ENCODE measurements around the gene SLC7A7. TPM values are rescaled to one million over a fixed set of nuclear protein-coding genes. Genes with fewer than 3 reads are reported as not detected.

The SLC7A7 gene
- total and polyA plus RNA-seq, 2 of the 13 experiments (the other 11 are each of a cell fraction or from before 2014, with no cell fraction given) = 0.13 to 0.63 TPM

DNA sequence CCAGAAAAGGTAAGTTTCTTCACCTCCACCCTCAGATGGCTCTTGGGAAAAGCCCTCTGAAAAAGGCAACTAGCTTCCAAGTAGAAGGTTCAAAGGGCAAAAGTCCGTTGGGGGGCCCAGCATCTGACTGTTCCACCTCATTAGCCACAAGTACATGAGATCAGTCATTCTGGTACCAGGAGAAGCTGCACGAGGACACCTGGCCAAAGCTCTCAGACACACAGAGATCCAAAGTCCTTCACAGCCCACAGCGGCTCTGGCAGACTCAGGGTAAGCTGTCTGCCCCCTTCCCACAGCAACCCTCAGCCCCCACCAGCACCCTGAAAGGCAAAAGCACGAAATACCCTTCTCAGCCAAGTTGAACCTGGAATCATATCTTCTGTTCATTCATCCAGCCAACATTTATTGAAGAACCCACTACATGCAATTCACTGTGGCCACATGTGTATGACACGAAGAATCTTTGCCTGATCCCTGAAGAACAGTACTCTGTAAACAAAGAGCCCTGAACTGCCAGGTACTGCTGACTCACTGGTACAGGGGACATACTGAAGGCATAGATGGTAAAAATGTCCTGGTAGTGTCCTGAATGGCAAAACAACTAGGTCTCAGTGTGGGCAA, 19.0 kb downstream of the SLC7A7 start (continued):
- TF ChIP-seq, protein P1, sequence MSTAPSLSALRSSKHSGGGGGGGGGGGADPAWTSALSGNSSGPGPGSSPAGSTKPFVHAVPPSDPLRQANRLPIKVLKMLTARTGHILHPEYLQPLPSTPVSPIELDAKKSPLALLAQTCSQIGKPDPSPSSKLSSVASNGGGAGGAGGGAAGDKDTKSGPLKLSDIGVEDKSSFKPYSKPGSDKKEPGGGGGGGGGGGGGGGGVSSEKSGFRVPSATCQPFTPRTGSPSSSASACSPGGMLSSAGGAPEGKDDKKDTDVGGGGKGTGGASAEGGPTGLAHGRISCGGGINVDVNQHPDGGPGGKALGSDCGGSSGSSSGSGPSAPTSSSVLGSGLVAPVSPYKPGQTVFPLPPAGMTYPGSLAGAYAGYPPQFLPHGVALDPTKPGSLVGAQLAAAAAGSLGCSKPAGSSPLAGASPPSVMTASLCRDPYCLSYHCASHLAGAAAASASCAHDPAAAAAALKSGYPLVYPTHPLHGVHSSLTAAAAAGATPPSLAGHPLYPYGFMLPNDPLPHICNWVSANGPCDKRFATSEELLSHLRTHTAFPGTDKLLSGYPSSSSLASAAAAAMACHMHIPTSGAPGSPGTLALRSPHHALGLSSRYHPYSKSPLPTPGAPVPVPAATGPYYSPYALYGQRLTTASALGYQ (CRISPR knock-in tag; IDR thresholded peaks at IDR 0.05) = no peak
- TF ChIP-seq ZNF724P (CRISPR knock-in tag; IDR thresholded peaks at IDR 0.05; ENCODE audit: borderline replicate concordance) = 0 out of 2 replicates have a peak, but pooled peaks have one; percentile 42
- TF ChIP-seq, protein P2, sequence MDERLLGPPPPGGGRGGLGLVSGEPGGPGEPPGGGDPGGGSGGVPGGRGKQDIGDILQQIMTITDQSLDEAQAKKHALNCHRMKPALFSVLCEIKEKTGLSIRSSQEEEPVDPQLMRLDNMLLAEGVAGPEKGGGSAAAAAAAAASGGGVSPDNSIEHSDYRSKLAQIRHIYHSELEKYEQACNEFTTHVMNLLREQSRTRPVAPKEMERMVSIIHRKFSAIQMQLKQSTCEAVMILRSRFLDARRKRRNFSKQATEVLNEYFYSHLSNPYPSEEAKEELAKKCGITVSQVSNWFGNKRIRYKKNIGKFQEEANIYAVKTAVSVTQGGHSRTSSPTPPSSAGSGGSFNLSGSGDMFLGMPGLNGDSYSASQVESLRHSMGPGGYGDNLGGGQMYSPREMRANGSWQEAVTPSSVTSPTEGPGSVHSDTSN (CRISPR knock-in tag; IDR thresholded peaks at IDR 0.05) = no peak
- no peak for TF ChIP-seq ZNF557 (CRISPR knock-in tag; IDR thresholded peaks at IDR 0.05)
- TF ChIP-seq KDM3A (CRISPR knock-in tag; IDR thresholded peaks at IDR 0.05; ENCODE audit: low read depth) = no peak
- TF ChIP-seq KLF9 (CRISPR knock-in tag; IDR thresholded peaks at IDR 0.05; ENCODE audit: low read depth) = no peak
- no peak for TF ChIP-seq ZNF484 (CRISPR knock-in tag; IDR thresholded peaks at IDR 0.05; ENCODE audit: borderline replicate concordance, low read depth)
- TF ChIP-seq CBFB (CRISPR knock-in tag; IDR thresholded peaks at IDR 0.05) = no peak
- TF ChIP-seq ZNF572 (CRISPR knock-in tag; IDR thresholded peaks at IDR 0.05) = 0 out of 2 replicates have a peak, but pooled peaks have one; percentile 59
- TF ChIP-seq ZBTB21 (CRISPR knock-in tag; IDR thresholded peaks at IDR 0.05) = no peak
- TF ChIP-seq FOXK1 (CRISPR knock-in tag; IDR thresholded peaks at IDR 0.05; ENCODE audit: borderline replicate concordance, low read depth) = no peak
- no peak for TF ChIP-seq KDM4B (CRISPR knock-in tag; IDR thresholded peaks at IDR 0.05)
- TF ChIP-seq ZNF543 (CRISPR knock-in tag; IDR thresholded peaks at IDR 0.05) = no peak
- TF ChIP-seq SAFB2 (CRISPR knock-in tag; IDR thresholded peaks at IDR 0.05; ENCODE audit: borderline replicate concordance, low read depth) = no peak
- TF ChIP-seq ZNF274 (CRISPR knock-in tag; IDR thresholded peaks at IDR 0.05) = no peak
- TF ChIP-seq, protein P3, sequence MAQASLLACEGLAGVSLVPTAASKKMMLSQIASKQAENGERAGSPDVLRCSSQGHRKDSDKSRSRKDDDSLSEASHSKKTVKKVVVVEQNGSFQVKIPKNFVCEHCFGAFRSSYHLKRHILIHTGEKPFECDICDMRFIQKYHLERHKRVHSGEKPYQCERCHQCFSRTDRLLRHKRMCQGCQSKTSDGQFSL (CRISPR knock-in tag; IDR thresholded peaks at IDR 0.05) = no peak
- no peak for TF ChIP-seq NCOA5 (CRISPR knock-in tag; IDR thresholded peaks at IDR 0.05)
- no peak for TF ChIP-seq ZBTB3 (CRISPR knock-in tag; IDR thresholded peaks at IDR 0.05; ENCODE audit: borderline replicate concordance, low read depth)
- TF ChIP-seq ZFP1 (CRISPR knock-in tag; IDR thresholded peaks at IDR 0.05) = no peak
- TF ChIP-seq TBX3 (IDR thresholded peaks at IDR 0.05; ENCODE audit: borderline replicate concordance) = no peak
- TF ChIP-seq, protein P4, sequence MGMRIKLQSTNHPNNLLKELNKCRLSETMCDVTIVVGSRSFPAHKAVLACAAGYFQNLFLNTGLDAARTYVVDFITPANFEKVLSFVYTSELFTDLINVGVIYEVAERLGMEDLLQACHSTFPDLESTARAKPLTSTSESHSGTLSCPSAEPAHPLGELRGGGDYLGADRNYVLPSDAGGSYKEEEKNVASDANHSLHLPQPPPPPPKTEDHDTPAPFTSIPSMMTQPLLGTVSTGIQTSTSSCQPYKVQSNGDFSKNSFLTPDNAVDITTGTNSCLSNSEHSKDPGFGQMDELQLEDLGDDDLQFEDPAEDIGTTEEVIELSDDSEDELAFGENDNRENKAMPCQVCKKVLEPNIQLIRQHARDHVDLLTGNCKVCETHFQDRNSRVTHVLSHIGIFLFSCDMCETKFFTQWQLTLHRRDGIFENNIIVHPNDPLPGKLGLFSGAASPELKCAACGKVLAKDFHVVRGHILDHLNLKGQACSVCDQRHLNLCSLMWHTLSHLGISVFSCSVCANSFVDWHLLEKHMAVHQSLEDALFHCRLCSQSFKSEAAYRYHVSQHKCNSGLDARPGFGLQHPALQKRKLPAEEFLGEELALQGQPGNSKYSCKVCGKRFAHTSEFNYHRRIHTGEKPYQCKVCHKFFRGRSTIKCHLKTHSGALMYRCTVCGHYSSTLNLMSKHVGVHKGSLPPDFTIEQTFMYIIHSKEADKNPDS (CRISPR knock-in tag; IDR thresholded peaks at IDR 0.05) = no peak
- TF ChIP-seq ZNF33A (CRISPR knock-in tag; IDR thresholded peaks at IDR 0.05; ENCODE audit: borderline replicate concordance) = no peak
- no peak for TF ChIP-seq PAWR (CRISPR knock-in tag; IDR thresholded peaks at IDR 0.05; ENCODE audit: borderline replicate concordance)
- no peak for TF ChIP-seq ZEB1 (IDR thresholded peaks at IDR 0.05; ENCODE audit: insufficient replicate concordance, low read depth)
- TF ChIP-seq BHLHE40 (IDR thresholded peaks at IDR 0.05; ENCODE audit: low read length) = no peak
- TF ChIP-seq FOXA3 (CRISPR knock-in tag; IDR thresholded peaks at IDR 0.05) = peak; percentile 82
- TF ChIP-seq MIER2 (CRISPR knock-in tag; IDR thresholded peaks at IDR 0.05) = no peak
- TF ChIP-seq FOXJ3 (CRISPR knock-in tag; IDR thresholded peaks at IDR 0.05; ENCODE audit: borderline replicate concordance) = no peak

All from HepG2 (cell line).